Mesothelial cell of epicardium (in vitro differentiated cells): Measurements from ENCODE around the gene TFF3. TPM values are rescaled to one million over a fixed set of nuclear protein-coding genes. Genes with fewer than 3 reads are reported as not detected.

ENCODE experiments used
- DNase-seq, 2 experiments: peaks; one replicate each; pipeline ENCODE4 v3.0.0; 2021; ENCODE audit warnings: low spot score in 2 of 2; ENCODE audit not compliant: unreplicated experiment in 2 of 2
- H3K27ac Mint-ChIP-seq: 2 replicates; pipeline ENCODE4 v1.8.0; 2021; ENCODE audit warnings: mixed read lengths
- H3K27me3 Mint-ChIP-seq: 2 replicates; pipeline ENCODE4 v1.8.0; 2021; ENCODE audit warnings: low read depth, mixed read lengths
- H3K36me3 Mint-ChIP-seq: 2 replicates; pipeline ENCODE4 v1.8.0; 2021; ENCODE audit warnings: mixed read lengths
- H3K4me1 Mint-ChIP-seq: 2 replicates; pipeline ENCODE4 v1.8.0; 2021; ENCODE audit warnings: mixed read lengths
- H3K4me3 Mint-ChIP-seq: 2 replicates; pipeline ENCODE4 v1.8.0; 2021; ENCODE audit warnings: mild to moderate bottlenecking, moderate library complexity, mixed read lengths
- H3K9me3 Mint-ChIP-seq: 2 replicates; pipeline ENCODE4 v1.8.0; 2021; ENCODE audit warnings: mixed read lengths
- total RNA-seq: library from RNA; stranded (reverse); gene quantifications from 3 replicates; pipeline ENCODE4 v1.2.1, GENCODE V29; 2021
- TF ChIP-seq, protein P1 (sequence below): fragments of 200-600 bp; sonication (generic); IDR thresholded peaks from one replicate; pipeline ENCODE4 v1.5.0; 2021; ENCODE audit warnings: antibody characterized with exemption; ENCODE audit not compliant: unreplicated experiment

TFF3 gene
- total RNA-seq, 1 donor from 2014 or later, result not detected

DNA sequence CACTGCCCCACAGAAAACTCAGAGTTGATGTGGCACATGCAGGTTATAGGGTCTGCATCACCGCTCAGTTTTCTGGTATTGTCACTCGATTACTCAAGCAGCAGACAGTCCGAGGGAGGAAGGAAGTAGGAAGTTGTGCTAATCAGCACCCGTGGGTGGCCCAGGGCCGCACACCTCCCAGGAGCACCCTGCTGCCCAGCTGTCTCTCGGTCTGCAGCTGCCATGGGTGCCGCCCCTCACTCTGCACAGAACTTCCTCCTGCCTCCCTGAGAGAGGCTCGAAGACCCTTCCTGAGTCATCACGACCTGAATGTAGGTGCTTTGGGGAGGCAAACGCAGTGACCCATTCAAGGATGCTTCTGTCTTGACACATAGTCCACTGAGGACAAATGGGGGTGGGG, 4.2 kb upstream of the TFF3 start:
- TF ChIP-seq, protein P1, sequence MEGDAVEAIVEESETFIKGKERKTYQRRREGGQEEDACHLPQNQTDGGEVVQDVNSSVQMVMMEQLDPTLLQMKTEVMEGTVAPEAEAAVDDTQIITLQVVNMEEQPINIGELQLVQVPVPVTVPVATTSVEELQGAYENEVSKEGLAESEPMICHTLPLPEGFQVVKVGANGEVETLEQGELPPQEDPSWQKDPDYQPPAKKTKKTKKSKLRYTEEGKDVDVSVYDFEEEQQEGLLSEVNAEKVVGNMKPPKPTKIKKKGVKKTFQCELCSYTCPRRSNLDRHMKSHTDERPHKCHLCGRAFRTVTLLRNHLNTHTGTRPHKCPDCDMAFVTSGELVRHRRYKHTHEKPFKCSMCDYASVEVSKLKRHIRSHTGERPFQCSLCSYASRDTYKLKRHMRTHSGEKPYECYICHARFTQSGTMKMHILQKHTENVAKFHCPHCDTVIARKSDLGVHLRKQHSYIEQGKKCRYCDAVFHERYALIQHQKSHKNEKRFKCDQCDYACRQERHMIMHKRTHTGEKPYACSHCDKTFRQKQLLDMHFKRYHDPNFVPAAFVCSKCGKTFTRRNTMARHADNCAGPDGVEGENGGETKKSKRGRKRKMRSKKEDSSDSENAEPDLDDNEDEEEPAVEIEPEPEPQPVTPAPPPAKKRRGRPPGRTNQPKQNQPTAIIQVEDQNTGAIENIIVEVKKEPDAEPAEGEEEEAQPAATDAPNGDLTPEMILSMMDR, result no peak
- no peaks in the 10 kb centered on the region for H3K4me1 Mint-ChIP-seq
- no peak overlapping the region for H3K27ac Mint-ChIP-seq
- no peaks in the 10 kb centered on the region for H3K9me3 Mint-ChIP-seq
- H3K27me3 Mint-ChIP-seq, result peaks cover 24% of the 10 kb centered on the region
- H3K36me3 Mint-ChIP-seq, result no peaks in the 10 kb centered on the region
- DNase-seq, result no peak
- H3K4me3 Mint-ChIP-seq, result no peak overlapping the region

DNA sequence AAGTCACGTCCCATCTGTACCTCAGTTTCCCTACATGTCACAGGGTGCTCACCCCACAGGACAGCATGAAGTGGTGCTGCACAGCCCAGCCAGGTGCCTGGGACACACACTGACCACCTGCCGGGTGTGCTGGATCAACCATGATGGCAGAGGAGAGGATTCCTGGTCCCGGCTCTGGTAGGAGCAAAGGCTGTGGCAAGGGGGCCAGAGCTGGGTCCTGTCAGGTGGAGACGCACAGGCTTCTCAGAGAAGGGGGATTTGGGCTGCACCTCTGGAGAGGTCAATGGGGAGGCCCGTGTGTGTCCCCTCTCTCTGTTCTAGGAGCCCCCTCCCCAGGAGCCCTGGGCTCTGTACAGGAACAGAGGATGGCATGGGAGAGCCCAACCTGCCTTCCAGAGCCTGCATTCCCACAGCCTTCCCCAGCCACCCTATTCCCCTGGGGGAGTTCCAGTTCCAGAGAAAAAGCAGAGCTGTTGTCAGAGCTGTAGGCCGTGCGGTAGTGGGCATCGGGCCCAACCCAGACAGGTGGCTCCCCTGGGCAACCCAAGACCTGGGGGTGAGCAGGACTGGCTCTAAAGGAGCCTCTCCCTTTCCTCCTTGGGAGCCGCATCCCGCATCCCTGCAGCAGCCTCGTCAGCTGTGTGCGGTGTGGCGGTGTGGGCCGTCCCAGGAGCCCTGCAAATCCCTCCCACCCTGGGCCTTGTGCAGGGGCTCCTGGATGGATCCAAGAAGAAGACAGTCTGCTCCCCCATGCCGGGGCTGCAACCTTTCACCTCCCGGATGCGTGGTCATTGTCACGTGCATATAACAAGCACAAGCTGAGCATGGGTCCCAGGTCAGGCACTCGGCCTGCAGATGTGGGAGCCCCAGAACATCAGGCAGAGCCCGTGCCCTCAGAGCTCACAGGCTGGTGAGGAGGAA, 2.9 kb upstream of the TFF3 start:
- DNase-seq, result no peak
- no peak overlapping the region for H3K27ac Mint-ChIP-seq
- H3K9me3 Mint-ChIP-seq, result no peaks in the 10 kb centered on the region
- H3K27me3 Mint-ChIP-seq, result peaks cover 29% of the 10 kb centered on the region
- TF ChIP-seq, protein P1, result no peak
- no peak overlapping the region for H3K4me3 Mint-ChIP-seq
- H3K36me3 Mint-ChIP-seq, result no peaks in the 10 kb centered on the region
- no peaks in the 10 kb centered on the region for H3K4me1 Mint-ChIP-seq

DNA sequence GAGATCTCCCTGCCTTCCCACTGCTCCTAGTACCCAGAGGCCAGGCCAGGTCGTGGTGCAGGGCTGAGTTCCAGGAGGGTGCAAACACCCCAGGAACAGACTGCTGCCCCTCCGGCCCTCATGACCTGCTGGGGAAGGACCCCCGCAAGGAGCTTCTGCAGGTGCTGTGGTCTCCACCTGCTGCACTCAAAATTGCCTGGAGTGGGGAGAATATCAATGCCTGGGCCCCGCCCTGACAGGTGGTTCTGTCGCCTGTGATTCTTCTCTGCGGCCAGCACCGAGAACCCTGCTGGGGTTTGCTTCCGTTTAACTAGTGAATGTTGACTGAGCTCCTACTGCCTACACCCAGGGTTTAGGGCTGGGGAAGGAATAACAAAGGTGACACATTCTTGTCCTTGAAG, 2.1 kb upstream of the TFF3 start:
- H3K4me3 Mint-ChIP-seq, result no peak overlapping the region
- H3K27me3 Mint-ChIP-seq, result peaks cover 25% of the 10 kb centered on the region
- TF ChIP-seq, protein P1, result no peak
- H3K36me3 Mint-ChIP-seq, result no peaks in the 10 kb centered on the region
- no peak overlapping the region for H3K27ac Mint-ChIP-seq
- no peaks in the 10 kb centered on the region for H3K9me3 Mint-ChIP-seq
- no peak for DNase-seq
- H3K4me1 Mint-ChIP-seq, result no peaks in the 10 kb centered on the region

DNA sequence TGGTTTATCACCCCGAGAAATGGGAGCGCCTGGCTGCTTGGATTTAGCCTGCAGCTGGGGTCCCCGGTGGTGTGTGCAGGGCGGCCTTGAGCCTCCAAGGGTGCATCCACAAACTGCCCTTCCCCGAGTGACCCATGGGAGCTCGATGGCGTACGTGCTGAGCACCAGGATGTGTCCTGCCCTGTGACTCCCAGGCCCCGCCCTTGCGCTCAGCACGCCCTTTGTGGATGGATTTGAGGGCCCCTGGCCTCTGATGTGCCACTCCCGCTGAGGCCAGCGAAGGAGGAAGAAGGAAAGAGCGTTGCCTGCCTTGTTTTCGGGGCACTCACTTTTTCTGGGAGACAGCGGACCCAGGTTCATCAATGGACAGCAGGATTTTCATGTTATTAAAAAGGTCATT, 1.7 kb upstream of the TFF3 start:
- Mint-ChIP-seq H3K4me3 (no peak overlapping the region), H3K4me1 (no peaks in the 10 kb centered on the region)

DNA sequence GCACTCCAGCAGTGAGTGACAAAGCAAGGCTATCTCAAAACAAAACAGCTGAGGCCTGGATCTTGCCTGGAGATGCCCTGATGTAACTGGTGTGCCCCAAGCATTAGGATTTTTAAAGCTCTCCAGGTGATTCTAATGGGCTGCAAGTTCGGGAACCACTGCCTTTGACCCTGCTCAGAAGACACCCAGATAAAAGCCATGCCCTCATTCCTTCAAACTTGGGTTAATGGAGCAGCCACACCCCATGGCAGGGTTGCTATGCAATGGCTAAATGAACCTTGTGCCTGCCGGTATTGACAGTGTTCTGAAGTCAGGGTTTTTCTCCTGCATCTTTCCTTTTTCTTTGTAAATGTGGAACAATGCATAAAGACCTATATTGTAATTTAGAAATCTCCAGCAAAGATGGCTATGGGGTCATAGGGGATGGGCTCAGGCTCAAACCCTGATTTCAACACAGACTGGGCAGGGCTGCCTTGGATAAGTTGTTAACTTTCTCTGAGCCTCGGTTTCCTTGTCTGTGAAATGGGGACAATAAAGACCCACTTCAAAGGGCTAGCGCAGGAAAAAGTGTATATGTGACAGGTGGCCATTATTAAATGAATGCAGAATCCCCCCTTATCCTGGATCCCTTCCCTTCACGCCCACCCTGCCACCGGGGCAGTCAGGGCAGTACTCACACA, 453 bp downstream of the TFF3 start:
- TF ChIP-seq, protein P1, result no peak
- peak in 1 of 2 experiments; percentile 19 for DNase-seq
- Mint-ChIP-seq H3K36me3 (no peaks in the 10 kb centered on the region), H3K27ac (no peak overlapping the region), H3K4me1 (no peaks in the 10 kb centered on the region), H3K4me3 (no peak overlapping the region), H3K27me3 (peaks cover 43% of the 10 kb centered on the region), H3K9me3 (no peaks in the 10 kb centered on the region)

More for the DNA sequence above, 1.7 kb upstream of the TFF3 start:
- TF ChIP-seq, protein P1, result no peak
- no peak for DNase-seq
- Mint-ChIP-seq H3K27me3 (peaks cover 29% of the 10 kb centered on the region), H3K9me3 (no peaks in the 10 kb centered on the region), H3K36me3 (no peaks in the 10 kb centered on the region), H3K27ac (no peak overlapping the region)
